ENCODE data around the gene PCSK7. TPM values are rescaled to one million over a fixed set of nuclear protein-coding genes. Genes with fewer than 3 reads are reported as not detected.

The PCSK7 gene
- 38.4 and 62.1 TPM in 2 replicates for total RNA-seq

GRCh38 chr11:117231842-117232091 lies at the start of gene PCSK7:
PCSK7 (minus strand) TSS chr11:117232073; CDS start chr11:117229844, 2,229 bp downstream.

DNA sequence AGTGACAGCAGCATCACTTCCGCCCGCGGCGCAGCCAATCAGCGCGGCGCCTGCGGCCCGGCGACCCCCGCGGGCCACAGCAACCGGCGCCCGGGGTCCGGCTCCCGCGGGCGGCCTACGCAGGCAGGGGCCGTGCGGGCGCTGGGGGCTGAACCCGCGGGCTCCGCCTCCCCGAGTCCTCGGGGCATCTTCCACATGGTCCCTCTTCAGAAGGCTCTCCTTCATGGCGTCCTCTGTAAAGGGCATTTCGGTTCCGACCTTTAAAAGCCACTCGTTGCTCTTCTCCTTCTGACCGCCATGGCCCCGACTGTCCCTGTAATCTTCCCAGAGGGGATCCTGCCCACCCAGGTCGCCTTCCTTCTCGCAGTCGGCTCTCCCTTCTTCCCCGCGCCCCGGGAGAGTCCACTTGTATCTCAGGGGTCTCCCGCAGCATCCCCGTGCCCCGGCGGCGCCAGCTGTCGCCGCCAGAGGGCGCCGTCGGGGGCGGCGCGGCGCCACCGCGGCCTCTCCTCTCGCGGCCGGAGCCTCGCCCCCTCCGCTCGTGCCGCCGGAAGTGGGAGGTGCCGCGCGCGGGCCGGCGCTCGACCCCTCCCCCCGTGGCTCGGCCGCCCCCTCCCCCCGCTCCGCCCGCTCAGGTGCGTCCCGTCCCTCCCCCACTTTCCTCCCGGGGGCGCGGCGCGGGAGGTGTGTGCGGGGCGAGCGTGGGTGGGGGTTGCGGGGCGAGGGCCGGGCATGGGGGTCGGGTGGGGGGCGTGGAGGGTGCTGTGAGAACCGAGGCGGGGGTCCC lies 412 bp upstream of the PCSK7 start, which contains the start of gene RNF214:
Gene RNF214, plus strand, starts transcription at position 580 of the 787 bp plus-strand sequence. CDS start 1,602 bp downstream, outside the sequence.

GRCh38 chr11:117199053-117199915 lies 32.6 kb downstream of the PCSK7 start, which contains the start of gene TAGLN:
TAGLN (plus strand) TSS chr11:117199370; CDS start chr11:117203014, 3,644 bp downstream.

GRCh38 chr11:117178210-117179034 lies 53.5 kb downstream of the PCSK7 start, which contains the start of gene SIDT2:
SIDT2 (plus strand) TSS chr11:117178743; CDS start chr11:117179264, 521 bp downstream.

Other genes with a start within 250 kb of the PCSK7 start
- 6.0 and 18.0 TPM in 2 replicates for gene SIK3, start 133.6 kb downstream of the PCSK7 start, total RNA-seq
- gene PAFAH1B2, start 87.8 kb downstream of the PCSK7 start, total RNA-seq: 144 and 156 TPM in 2 replicates
- gene SIDT2, start 53.3 kb downstream of the PCSK7 start, total RNA-seq: 7.1 and 16.2 TPM in 2 replicates
- gene TAGLN, start 32.7 kb downstream of the PCSK7 start, total RNA-seq: 54.7 and 71.3 TPM in 2 replicates
- gene RNF214, start 598 bp upstream of the PCSK7 start, total RNA-seq: 5.7 and 10.5 TPM in 2 replicates
- gene BACE1-AS, start 59.3 kb upstream of the PCSK7 start, total RNA-seq: 1.3 and 3.3 TPM in 2 replicates
- 5.2 and 13.0 TPM in 2 replicates for gene BACE1, start 84.2 kb upstream of the PCSK7 start, total RNA-seq
- 20.1 and 26.1 TPM in 2 replicates for gene CEP164, start 95.8 kb upstream of the PCSK7 start, total RNA-seq